ENCODE results near the gene RETREG3.
"Not testable (repeated sequence)": the region's sequence is repeated elsewhere in the genome, so short reads cannot be mapped to it uniquely, and the experiment has no call there.

Gene RETREG3

GRCh38 chr17:42548993-42549755, 60.0 kb downstream of the RETREG3 start:
- DNase-seq: no peak

DNA sequence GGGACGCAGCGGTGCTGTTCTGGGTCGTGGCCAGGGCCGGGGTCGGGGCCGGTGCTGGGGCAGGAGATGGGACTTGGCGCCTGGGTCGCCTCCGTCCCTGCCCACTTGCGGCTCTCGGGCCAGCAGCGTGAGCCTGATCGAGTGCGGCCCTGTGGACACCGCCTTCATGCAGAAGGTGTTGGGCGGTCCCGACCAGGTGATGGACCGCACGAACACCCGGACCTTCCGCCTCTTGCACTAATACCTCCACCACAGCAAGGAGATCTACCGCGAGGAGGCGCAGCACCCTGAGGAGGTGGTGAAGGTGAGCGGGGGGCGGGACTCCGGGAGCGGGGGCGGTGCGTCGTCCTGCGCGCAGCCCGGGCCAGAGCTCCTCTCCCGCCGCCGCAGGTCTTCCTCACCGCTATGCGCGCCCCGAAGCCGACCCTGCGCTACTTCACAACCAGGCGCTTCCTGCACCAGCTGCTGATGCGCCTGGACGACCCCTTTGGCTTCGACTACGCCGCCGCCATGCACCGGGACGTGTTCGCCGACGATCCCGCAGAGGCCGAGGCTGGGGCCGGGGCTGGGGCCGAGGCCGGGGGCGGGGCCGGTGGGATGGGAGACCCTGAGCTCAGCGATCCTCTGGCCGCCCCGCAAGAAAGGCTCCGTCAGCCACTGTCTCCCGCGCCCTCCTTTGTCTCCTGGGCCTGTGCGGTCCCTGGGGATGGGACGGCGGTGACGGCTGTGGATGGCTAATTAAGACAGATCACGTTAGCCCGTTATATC, 60.9 kb downstream of the RETREG3 start:
- DNase-seq: peak; percentile 73

- no peak for DNase-seq
Measured at GRCh38 chr17:42547698-42548069, 61.5 kb downstream of the RETREG3 start.

- DNase-seq: no peak
Measured at GRCh38 chr17:42547001-42547461, 62.1 kb downstream of the RETREG3 start.

- not testable (repeated sequence) for DNase-seq
Measured at GRCh38 chr17:42545755-42546505, 63.2 kb downstream of the RETREG3 start.

DNA sequence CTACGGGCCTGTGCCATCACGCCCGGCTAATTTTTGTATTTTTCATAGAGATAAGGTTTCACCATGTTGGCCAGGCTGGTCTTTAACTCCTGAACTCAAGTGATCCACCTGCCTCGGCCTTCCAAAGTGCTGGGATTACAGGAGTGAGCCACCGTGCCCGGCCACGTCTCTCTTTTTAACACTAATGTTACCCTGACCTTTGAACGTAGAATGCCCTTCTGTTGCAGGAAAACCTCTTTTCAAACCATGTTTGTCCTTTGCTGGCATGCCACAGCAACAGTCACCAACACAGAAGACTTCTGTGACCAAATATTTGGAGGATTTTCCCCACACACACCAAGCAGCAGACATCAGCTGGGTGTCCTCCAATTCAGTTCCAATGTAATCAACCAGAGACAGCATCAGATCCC, 64.3 kb downstream of the RETREG3 start:
- DNase-seq: no peak

GRCh38 chr17:42543190-42544079, 65.7 kb downstream of the RETREG3 start:
- no peak for DNase-seq

- DNase-seq: no peak
Measured at GRCh38 chr17:42541041-42541833, 67.9 kb downstream of the RETREG3 start.

GRCh38 chr17:42540558-42540957, 68.6 kb downstream of the RETREG3 start:
- not testable (repeated sequence) for DNase-seq

- no peak for DNase-seq
Measured at GRCh38 chr17:42538482-42538881, 70.7 kb downstream of the RETREG3 start.

DNA sequence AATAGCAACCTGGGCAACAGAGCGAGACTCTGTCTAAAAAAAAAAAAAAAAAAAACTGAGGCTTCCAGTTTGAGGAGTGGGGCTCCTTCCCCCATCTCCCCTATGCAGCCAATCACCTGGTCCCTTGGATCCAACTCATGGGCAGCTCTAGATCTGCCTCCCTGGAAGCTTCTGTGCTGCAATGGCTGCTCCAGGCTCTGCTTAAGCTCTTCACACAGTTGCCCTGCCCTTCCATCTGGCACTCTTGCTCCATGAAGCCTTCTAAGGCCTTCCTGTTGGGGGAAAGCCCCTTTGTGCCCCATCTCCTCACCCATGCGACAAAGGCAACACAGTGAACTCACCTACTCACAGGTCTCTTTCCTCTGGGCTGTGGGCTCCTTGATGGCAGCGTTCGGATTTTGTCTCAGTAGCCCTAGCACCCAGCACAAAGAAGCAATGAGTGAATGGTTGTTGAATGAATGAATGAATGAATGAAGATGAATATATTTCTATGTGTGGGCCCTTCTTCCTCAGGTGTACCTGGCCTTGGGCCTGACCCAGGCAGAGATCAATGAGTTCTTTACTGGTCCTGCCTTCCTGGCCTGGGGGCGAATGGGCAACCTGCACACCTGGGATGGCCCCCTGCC, 71.2 kb downstream of the RETREG3 start:
- no peak for DNase-seq

DNA sequence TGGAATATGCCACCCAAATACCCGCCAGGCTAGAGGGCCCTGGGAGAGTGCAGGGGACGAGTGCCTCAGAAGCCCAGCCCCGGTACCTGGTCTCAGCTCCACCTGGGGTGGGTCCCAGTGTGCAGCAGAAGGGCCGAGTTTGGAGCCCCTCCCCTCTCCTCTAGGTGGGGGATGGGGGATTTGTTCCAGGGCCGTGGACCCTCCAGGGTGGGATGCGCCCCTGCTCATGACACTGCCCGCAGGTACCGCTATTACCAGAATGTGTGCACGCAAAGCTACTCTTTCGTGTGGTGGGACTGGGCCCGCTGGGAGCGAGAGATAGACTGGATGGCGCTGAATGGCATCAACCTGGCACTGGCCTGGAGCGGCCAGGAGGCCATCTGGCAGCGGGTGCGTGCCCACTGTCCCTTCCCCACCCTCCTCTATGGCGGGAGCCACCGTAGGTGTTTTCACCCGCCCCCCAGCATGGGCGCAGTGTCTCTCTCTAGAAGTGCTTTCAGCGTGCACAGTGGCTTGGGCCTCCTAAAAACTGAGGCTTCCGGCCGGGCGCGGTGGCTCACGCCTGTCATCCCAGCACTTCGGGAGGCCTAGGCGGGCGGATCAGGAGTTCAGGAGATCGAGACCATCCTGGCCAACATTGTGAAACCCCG, 71.9 kb downstream of the RETREG3 start:
- DNase-seq: no peak

GRCh38 chr17:42536372-42537155, 72.6 kb downstream of the RETREG3 start:
- peak; percentile 52 for DNase-seq

DNA sequence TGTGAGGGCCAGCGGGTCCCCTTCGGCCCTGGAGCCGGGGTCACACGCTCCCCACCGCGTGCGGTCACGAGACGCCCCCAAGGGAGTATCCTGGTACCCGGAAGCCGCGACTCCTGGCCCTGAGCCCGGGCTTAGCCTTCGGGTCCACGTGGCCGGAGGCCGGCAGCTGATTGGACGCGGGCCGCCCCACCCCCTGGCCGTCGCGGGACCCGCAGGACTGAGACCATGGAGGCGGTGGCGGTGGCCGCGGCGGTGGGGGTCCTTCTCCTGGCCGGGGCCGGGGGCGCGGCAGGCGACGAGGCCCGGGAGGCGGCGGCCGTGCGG, 73.2 kb downstream of the RETREG3 start, which contains the start of gene NAGLU:
Gene NAGLU, plus strand, starts transcription at position 194 of the 324 bp plus-strand sequence. Its CDS starts 32 bp downstream, at position 226.
- peak; percentile 65 for DNase-seq

DNA sequence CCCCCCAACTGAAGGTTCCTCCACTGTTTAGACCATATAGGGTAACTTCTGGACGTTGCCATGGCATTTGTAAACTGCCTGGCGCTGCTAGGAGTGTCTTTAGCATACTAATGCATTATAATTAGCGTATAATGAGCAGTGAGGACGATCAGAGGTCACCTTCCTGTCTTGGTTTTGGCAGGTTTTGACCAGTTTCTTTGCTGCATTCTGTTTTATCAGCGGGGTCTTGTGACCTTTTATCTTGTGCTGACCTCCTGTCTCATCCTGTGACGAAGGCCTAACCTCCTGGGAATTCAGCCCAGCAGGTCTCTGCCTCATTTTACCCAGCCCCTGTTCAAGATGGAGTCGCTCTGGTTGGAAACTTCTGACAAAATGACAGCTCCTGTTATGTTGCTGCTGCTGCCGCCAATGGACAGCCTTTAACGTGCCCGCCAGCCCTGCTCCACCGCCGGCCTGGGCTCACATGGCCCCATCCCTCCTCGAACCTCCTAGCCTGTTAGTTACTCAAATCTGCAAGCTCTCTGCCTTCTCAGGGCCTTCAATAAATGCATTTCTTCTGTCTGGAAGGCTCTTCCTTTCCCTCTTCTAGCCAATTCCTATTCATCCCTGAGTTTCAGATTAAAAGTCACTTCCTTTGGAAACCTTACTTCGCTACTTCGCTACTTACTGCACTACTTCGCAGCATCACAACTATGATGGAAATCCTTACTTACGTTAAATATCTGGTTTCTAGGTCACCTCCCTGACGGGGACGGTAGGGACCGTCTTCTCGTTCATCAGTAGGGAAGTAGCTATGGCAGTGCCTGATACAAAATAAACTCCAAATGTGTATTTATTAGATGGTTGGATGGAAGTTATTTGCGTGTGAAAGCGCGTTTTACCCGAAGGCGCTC, 73.8 kb downstream of the RETREG3 start:
- no peak for DNase-seq

GRCh38 chr17:42531455-42532354, 77.5 kb downstream of the RETREG3 start:
- peak; percentile 39 for DNase-seq

DNA sequence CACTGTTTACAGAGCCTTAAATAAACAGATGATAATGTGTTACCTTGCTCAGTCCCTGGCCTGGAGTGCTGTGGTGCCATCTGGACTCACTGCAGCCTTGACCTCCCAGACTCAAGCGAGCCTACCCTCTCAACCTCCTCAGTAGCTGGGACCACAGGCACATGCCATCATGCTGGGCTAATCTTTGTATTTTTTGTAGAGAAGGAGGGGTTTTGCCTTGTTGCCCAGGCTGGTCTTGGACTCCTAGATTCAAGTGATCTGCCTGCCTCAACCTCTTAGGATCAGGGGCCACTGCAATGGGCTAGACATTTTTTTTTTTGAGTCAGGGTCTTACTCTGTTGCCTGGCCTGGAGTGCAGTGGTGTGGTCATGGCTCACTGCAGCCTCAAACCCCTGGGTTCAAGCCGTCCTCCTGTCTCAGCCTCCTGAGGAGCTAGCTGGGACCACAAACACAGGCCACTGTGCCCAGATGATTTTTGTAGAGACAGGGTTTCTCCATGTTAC, 78.2 kb downstream of the RETREG3 start:
- no peak for DNase-seq

Data from effector CD4-positive, alpha-beta T cell (primary cell).